ENCODE measurements around the gene PCDH7.

The PCDH7 gene

DNA sequence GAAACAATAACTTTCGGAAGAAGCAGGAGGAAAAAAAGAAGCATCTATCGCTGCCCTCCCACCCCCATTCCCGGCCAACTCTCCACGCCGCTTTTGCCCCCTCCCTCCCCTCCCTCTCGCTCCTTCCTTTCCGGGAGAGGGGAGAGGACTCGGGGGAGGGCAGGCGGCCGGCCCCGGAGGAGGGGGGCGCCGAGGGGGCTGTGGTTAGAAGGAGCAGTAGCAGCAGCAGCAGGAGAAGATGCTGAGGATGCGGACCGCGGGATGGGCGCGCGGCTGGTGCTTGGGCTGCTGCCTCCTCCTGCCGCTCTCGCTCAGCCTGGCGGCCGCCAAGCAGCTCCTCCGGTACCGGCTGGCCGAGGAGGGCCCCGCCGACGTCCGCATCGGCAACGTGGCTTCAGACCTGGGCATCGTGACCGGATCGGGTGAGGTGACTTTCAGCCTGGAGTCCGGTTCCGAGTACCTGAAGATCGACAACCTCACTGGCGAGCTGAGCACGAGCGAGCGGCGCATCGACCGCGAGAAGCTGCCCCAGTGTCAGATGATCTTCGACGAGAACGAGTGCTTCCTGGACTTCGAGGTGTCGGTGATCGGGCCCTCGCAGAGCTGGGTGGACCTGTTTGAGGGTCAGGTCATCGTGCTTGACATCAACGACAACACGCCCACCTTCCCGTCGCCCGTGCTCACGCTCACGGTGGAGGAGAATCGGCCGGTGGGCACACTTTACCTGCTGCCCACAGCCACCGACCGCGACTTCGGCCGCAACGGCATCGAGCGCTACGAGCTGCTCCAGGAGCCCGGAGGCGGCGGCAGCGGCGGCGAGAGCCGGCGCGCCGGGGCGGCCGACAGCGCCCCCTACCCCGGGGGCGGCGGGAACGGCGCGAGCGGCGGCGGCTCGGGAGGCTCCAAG, 1.3 kb downstream of the PCDH7 start:
- DNase-seq (ENCODE audit: low spot score): peak; percentile 22
- in situ Hi-C loops (cut with MboI; ENCODE audit: low pct_unique_long_range_greater_than_20kb, low sequenced_read_pairs, unreplicated experiment): no loop called here
- TF ChIP-seq, protein P1, sequence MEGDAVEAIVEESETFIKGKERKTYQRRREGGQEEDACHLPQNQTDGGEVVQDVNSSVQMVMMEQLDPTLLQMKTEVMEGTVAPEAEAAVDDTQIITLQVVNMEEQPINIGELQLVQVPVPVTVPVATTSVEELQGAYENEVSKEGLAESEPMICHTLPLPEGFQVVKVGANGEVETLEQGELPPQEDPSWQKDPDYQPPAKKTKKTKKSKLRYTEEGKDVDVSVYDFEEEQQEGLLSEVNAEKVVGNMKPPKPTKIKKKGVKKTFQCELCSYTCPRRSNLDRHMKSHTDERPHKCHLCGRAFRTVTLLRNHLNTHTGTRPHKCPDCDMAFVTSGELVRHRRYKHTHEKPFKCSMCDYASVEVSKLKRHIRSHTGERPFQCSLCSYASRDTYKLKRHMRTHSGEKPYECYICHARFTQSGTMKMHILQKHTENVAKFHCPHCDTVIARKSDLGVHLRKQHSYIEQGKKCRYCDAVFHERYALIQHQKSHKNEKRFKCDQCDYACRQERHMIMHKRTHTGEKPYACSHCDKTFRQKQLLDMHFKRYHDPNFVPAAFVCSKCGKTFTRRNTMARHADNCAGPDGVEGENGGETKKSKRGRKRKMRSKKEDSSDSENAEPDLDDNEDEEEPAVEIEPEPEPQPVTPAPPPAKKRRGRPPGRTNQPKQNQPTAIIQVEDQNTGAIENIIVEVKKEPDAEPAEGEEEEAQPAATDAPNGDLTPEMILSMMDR (IDR thresholded peaks at IDR 0.05; ENCODE audit: extremely low read depth, insufficient read depth, missing control alignments): no peak

DNA sequence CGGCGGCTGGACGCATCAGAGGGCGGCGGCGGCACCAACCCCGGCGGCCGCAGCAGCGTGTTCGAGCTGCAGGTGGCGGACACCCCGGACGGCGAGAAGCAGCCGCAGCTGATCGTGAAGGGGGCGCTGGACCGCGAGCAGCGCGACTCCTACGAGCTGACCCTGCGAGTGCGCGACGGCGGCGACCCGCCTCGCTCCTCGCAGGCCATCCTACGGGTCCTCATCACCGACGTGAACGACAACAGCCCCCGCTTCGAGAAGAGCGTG, 1.9 kb downstream of the PCDH7 start:
- no peak for DNase-seq (ENCODE audit: low spot score)
- TF ChIP-seq, protein P1 (IDR thresholded peaks at IDR 0.05; ENCODE audit: extremely low read depth, insufficient read depth, missing control alignments): no peak
- in situ Hi-C loops (cut with MboI; ENCODE audit: low pct_unique_long_range_greater_than_20kb, low sequenced_read_pairs, unreplicated experiment): no loop called here

DNA sequence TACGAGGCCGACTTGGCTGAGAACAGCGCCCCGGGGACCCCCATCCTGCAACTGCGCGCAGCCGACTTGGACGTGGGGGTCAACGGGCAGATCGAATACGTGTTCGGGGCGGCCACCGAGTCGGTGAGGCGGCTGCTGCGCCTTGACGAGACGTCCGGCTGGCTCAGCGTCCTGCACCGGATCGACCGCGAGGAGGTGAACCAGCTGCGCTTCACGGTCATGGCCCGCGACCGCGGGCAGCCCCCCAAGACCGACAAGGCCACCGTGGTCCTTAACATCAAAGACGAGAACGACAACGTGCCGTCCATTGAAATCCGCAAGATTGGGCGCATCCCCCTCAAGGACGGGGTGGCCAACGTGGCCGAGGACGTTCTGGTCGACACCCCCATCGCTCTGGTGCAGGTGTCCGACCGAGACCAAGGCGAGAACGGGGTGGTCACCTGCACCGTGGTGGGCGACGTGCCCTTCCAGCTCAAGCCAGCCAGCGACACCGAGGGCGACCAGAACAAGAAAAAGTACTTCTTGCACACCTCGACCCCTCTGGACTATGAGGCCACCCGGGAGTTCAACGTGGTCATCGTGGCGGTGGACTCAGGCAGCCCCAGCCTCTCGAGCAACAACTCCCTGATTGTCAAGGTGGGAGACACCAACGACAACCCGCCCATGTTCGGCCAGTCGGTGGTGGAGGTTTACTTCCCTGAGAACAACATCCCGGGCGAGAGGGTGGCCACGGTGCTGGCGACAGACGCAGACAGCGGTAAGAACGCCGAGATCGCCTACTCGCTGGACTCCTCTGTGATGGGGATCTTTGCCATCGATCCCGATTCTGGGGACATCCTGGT, 2.4 kb downstream of the PCDH7 start:
- TF ChIP-seq, protein P1 (IDR thresholded peaks at IDR 0.05; ENCODE audit: extremely low read depth, insufficient read depth, missing control alignments): no peak
- peak; percentile 8 for DNase-seq (ENCODE audit: low spot score)
- in situ Hi-C loops (cut with MboI; ENCODE audit: low pct_unique_long_range_greater_than_20kb, low sequenced_read_pairs, unreplicated experiment): no loop called here

DNA sequence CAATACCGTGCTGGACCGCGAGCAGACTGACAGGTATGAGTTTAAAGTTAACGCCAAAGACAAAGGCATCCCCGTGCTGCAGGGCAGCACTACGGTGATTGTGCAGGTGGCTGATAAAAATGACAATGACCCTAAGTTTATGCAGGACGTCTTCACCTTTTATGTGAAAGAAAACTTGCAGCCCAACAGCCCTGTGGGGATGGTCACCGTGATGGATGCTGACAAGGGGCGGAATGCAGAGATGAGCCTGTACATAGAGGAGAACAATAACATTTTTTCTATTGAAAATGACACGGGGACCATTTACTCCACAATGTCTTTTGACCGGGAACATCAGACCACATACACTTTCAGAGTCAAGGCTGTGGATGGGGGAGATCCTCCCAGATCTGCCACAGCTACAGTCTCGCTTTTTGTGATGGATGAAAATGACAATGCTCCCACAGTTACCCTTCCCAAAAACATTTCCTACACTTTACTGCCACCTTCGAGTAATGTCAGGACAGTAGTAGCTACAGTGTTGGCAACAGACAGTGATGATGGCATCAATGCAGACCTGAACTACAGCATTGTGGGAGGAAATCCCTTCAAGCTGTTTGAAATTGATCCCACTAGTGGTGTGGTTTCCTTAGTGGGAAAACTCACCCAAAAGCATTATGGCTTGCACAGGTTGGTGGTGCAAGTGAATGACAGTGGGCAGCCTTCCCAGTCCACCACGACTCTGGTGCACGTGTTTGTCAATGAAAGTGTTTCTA, 3.2 kb downstream of the PCDH7 start:
- peak; percentile 9 for DNase-seq (ENCODE audit: low spot score)
- TF ChIP-seq, protein P1 (IDR thresholded peaks at IDR 0.05; ENCODE audit: extremely low read depth, insufficient read depth, missing control alignments): no peak
- in situ Hi-C loops (cut with MboI; ENCODE audit: low pct_unique_long_range_greater_than_20kb, low sequenced_read_pairs, unreplicated experiment): no loop called here

DNA sequence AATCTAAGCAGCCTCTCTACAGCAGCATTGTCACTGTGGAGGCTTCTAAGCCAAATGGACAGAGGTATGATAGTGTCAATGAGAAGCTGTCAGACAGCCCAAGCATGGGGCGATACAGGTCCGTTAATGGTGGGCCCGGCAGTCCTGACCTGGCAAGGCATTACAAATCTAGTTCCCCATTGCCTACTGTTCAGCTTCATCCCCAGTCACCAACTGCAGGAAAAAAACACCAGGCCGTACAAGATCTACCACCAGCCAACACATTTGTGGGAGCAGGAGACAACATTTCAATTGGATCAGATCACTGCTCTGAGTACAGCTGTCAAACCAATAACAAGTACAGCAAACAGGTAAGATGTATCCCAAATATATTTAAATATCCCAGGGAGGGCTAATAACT, 4.1 kb downstream of the PCDH7 start:
- in situ Hi-C loops (cut with MboI; ENCODE audit: low pct_unique_long_range_greater_than_20kb, low sequenced_read_pairs, unreplicated experiment): no loop called here
- no peak for DNase-seq (ENCODE audit: low spot score)
- TF ChIP-seq, protein P1 (IDR thresholded peaks at IDR 0.05; ENCODE audit: extremely low read depth, insufficient read depth, missing control alignments): no peak

DNA sequence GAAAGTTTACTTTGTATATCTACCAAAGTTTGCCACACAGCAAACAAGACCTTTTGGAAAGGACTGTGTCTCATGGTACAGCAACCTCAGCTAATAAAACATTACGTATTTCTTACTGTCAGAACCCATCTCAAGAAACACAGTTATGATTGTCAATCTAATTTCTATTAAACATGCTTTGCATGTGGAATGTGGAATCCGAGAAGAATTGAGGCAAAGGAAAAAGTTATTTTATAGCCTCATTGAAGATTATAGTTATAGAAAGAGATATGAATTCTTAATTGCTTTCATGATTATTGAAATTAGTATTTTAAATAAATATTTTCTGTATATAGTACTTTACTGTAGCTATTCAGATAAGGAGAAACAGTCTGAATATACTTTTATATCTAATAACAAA, 5.4 kb downstream of the PCDH7 start:
- TF ChIP-seq, protein P1 (IDR thresholded peaks at IDR 0.05; ENCODE audit: extremely low read depth, insufficient read depth, missing control alignments): no peak
- in situ Hi-C loops (cut with MboI; ENCODE audit: low pct_unique_long_range_greater_than_20kb, low sequenced_read_pairs, unreplicated experiment): no loop called here
- no peak for DNase-seq (ENCODE audit: low spot score)

All from GM13977 (cell line).